GM12801 (cell line): Measurements from ENCODE around the gene CD59.

Experiments
- TF ChIP-seq, protein P1 (sequence below): IDR thresholded peaks from one replicate; pipeline ENCODE4 v1.5.1; 2011; ENCODE audit warnings: control low read depth; ENCODE audit not compliant: insufficient read length; ENCODE audit errors: extremely low read depth

The CD59 gene

DNA sequence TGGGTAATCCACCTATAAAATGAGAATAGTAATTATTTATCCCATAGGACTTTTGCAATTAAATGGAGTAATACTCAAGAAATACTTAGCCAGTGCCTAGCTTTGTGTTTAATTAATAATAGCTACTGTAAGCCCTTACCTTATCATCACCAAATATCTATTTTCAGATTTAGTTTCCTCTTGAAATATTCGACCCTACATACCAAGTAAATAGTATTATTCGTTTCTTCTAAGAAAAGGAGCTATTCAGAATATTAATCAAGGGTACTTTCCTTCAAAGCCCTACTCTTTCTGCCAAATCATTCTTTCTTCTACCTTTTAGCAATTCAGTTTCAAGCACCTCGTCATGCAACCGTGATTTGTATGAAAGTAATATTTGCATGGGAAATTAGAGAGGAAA lies 31.4 kb upstream of the CD59 start:
- TF ChIP-seq, protein P1, sequence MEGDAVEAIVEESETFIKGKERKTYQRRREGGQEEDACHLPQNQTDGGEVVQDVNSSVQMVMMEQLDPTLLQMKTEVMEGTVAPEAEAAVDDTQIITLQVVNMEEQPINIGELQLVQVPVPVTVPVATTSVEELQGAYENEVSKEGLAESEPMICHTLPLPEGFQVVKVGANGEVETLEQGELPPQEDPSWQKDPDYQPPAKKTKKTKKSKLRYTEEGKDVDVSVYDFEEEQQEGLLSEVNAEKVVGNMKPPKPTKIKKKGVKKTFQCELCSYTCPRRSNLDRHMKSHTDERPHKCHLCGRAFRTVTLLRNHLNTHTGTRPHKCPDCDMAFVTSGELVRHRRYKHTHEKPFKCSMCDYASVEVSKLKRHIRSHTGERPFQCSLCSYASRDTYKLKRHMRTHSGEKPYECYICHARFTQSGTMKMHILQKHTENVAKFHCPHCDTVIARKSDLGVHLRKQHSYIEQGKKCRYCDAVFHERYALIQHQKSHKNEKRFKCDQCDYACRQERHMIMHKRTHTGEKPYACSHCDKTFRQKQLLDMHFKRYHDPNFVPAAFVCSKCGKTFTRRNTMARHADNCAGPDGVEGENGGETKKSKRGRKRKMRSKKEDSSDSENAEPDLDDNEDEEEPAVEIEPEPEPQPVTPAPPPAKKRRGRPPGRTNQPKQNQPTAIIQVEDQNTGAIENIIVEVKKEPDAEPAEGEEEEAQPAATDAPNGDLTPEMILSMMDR: no peak

DNA sequence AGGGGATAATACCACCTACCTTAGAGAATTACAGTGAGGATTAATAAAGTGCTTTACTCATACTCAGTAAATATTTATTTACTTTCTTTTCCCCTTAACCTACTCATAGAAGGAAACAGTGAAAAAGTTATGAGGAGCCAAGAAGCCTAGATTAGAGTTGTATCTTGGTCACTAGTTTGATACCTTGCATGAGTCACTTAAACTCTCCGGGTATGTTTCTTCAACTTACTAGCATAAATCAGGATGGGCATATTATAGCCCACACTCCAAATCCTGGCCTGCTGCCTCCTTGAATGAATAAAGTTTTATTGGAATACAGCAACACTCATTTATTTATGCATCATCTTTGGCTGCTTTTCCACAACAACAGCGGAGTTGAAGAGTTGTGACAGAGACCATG lies 29.9 kb upstream of the CD59 start:
- TF ChIP-seq, protein P1: no peak

DNA sequence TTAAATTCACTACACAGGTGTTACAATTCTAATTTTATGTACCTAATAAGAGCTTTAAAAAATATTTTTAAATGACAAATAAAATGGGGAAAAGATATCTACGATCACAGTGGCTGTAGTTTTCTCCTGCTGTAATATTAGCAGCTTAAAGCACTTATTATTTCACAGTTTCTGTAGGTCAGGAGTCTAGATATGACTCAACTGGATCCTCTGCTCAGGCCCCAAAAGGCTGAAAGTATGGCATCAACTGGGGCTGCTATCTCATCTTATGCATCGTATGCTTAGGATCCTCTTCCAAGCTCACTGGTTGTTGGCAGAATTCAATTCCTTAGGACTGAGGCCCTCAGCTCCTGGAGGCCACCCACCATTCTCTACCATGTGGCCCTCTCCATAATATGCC lies 25.2 kb upstream of the CD59 start:
- TF ChIP-seq, protein P1: no peak

DNA sequence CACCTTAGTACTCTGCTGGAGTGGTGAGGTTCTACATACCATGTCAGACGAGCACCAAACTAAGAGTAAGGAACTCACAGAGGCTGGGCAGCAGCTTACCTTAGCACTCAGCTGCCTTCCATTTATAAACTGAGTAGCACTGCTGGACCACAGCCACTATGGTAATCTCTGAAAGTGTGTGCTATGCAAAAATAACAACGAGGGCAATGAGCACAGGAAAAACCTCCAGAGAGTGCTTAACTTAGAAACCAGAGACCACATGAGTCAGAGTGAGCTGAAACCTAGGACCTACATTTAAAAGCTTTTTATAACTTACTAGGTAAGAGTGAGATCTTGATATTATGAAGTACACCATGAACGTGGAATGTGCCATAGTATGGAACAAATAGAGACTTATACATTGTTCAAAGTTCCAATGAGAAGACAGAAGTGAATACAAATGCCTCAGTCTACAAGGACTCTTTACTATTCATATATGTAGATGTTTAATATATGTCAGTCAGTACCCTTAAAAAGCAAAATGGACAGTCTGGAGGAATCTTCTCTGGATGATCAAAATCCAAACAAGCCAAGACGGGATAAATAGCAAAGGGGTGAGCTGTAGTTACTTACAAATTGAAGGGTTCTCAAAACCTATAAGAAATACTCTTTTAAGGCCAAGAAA lies 17.2 kb upstream of the CD59 start:
- TF ChIP-seq, protein P1: no peak

DNA sequence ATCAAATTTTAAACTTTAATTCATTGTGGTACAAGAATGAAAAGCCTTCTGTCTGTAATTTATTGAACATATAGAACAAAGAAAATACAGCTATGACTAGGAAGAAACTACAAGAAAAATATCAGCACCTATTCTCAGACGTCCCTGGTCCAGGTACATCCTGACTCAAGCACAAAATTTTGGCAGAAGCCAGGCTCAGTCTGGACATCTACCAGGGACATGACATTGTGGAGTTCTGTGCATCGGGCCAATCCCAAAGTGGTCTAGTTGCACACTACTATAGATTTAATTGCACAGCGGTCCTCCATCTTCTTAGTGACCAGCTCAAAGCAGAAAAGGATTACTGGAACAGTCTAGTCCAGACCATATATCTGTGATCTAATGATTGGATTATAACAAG lies 15.7 kb upstream of the CD59 start:
- TF ChIP-seq, protein P1: no peak

DNA sequence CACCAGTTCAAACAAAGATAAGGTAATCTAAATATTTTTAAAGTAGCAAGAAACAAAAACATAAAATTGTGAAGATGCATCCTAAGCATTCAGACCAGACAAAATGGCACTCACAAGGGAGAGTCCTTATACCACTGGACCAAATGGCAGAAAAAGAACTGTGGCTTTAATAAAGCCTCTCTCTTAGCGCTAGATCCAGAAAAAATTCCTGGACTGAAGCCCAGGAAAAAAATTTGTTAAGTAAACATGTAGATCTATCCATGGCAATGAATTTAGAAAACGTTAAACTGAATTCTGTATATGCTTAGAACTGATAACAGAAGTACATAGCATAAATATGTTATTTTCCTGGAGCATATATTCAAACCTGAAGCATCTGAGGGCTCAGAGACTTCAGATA lies 11.8 kb upstream of the CD59 start:
- TF ChIP-seq, protein P1: no peak

DNA sequence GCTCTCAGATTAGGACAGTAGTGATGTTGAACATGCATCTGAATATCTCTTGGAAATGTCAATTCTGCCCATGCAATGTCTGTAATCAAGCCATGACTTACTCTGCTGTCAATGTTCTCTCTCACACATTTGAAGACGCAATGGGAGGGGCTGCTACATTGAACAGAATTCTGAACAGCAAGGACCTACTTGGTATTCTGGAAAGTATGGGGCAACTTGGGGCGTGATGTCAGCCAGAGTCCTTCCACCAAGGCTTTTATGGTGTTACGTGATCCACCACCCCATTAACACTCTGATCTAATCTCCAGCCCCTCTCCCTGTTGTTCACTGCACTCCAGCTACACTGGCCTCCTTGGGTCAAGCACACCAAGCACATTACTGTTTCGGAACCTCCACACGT lies 7.1 kb upstream of the CD59 start:
- TF ChIP-seq, protein P1: no peak
